GM21723 (cell line): ENCODE data around the gene MAB21L4.

Experiments used
- ATAC-seq: cut with Tn5 transposase; IDR thresholded peaks from one replicate; pipeline ENCODE4 v1.9.1; 2021; ENCODE audit warnings: mild to moderate bottlenecking, moderate library complexity; ENCODE audit not compliant: unreplicated experiment

Gene MAB21L4

GRCh38 chr2:240884745-240885144 is 11.2 kb downstream of the MAB21L4 start:
- no peak for ATAC-seq

GRCh38 chr2:240884221-240884620 is 11.7 kb downstream of the MAB21L4 start:
- no peak for ATAC-seq

GRCh38 chr2:240881913-240882312 is 14.0 kb downstream of the MAB21L4 start:
- ATAC-seq = no peak

GRCh38 chr2:240879105-240879504 is 16.9 kb downstream of the MAB21L4 start:
- ATAC-seq = no peak

GRCh38 chr2:240878341-240878936 is 17.5 kb downstream of the MAB21L4 start:
- no peak for ATAC-seq

GRCh38 chr2:240877460-240878340 is 18.3 kb downstream of the MAB21L4 start:
- ATAC-seq = no peak

GRCh38 chr2:240876475-240877251 is 19.3 kb downstream of the MAB21L4 start:
- ATAC-seq = no peak

GRCh38 chr2:240876035-240876474 is 19.9 kb downstream of the MAB21L4 start:
- ATAC-seq = no peak

GRCh38 chr2:240875228-240876034 is 20.5 kb downstream of the MAB21L4 start:
- no peak for ATAC-seq

- ATAC-seq = no peak
Measured at GRCh38 chr2:240874715-240875227, 21.2 kb downstream of the MAB21L4 start.

- no peak for ATAC-seq
Measured at GRCh38 chr2:240873805-240874714, 21.9 kb downstream of the MAB21L4 start.

- no peak for ATAC-seq
Measured at GRCh38 chr2:240873098-240873788, 22.7 kb downstream of the MAB21L4 start.

- no peak for ATAC-seq
Measured at GRCh38 chr2:240872317-240873097, 23.4 kb downstream of the MAB21L4 start.

- no peak for ATAC-seq
Measured at GRCh38 chr2:240871071-240871958, 24.6 kb downstream of the MAB21L4 start.

GRCh38 chr2:240869956-240870875 is 25.7 kb downstream of the MAB21L4 start:
- ATAC-seq = no peak
